Caco-2 (cell line): Measurements from ENCODE around the gene PDE2A. TPM values are rescaled to one million over a fixed set of nuclear protein-coding genes. Genes with fewer than 3 reads are reported as not detected.

Experiments
- BruUV-seq: library from RNA; stranded (reverse); fragments of 400-500 nt; replicated peaks from 2 replicates; lab custom pipeline; 2021; lab: Mats Ljungman, UMichigan
- CTCF ChIA-PET: fragments of 300-600 bp; sonication (Branson Sonifier 250); formaldehyde crosslinking; loops from one replicate; lab custom pipeline; 2022; ENCODE audit warnings: antibody characterized with exemption; lab: Charles Lee
- POLR2A ChIA-PET: fragments of 300-600 bp; sonication (Branson Sonifier 250); formaldehyde crosslinking; loops from one replicate; lab custom pipeline; 2022; ENCODE audit warnings: antibody characterized with exemption; lab: Charles Lee
- DNase-seq, 2 experiments: peaks; one replicate each; pipeline versions ENCODE4 v3.0.0 to v3.0.0-alpha.2; 2020 to 2022
- H3K27me3 ChIP-seq: replicated peaks from 2 replicates; pipeline ENCODE4 v1.6.0; 2011; ENCODE audit warnings: low read length; ENCODE audit not compliant: control insufficient read depth, insufficient read depth
- H3K36me3 ChIP-seq: 2 replicates; pipeline ENCODE4 v1.5.1; 2011; ENCODE audit warnings: low read length; ENCODE audit not compliant: control insufficient read depth, insufficient read depth
- H3K4me1 ChIP-seq: fragments of 250-450 bp; sonication (Bioruptor Pico); 2 replicates; pipeline ENCODE4 v1.5.1; 2020; ENCODE audit warnings: mild to moderate bottlenecking
- H3K4me3 ChIP-seq: 2 replicates; pipeline ENCODE4 v1.5.1; 2011; ENCODE audit warnings: low read depth, mild to moderate bottlenecking, control low read depth, low read length
- H3K9me3 ChIP-seq: fragments of 250-450 bp; sonication (Bioruptor Pico); 2 replicates; pipeline ENCODE4 v1.5.1; 2020; ENCODE audit warnings: mild to moderate bottlenecking, moderate library complexity
- H3K27ac Mint-ChIP-seq: one replicate; pipeline ENCODE4 v1.8.0; 2022; ENCODE audit warnings: mixed read lengths; ENCODE audit not compliant: unreplicated experiment
- H3K27me3 Mint-ChIP-seq: one replicate; pipeline ENCODE4 v1.8.0; 2022; ENCODE audit warnings: mixed read lengths; ENCODE audit not compliant: insufficient read depth, unreplicated experiment
- H3K36me3 Mint-ChIP-seq: one replicate; pipeline ENCODE4 v1.8.0; 2022; ENCODE audit warnings: mild to moderate bottlenecking, mixed read lengths; ENCODE audit not compliant: insufficient read depth, unreplicated experiment
- H3K4me1 Mint-ChIP-seq: one replicate; pipeline ENCODE4 v1.8.0; 2022; ENCODE audit warnings: low read depth, mixed read lengths; ENCODE audit not compliant: unreplicated experiment
- H3K4me3 Mint-ChIP-seq: one replicate; pipeline ENCODE4 v1.8.0; 2022; ENCODE audit warnings: mild to moderate bottlenecking, moderate library complexity, mixed read lengths; ENCODE audit not compliant: unreplicated experiment
- H3K9me3 Mint-ChIP-seq: one replicate; pipeline ENCODE4 v1.8.0; 2022; ENCODE audit warnings: mixed read lengths; ENCODE audit not compliant: unreplicated experiment
- CTCF ChIP-seq, 2 experiments: fragments of 200-600 bp in 1 of 2; IDR thresholded peaks; 1 replicate in 1 of 2; 2 replicates in 1 of 2; pipeline versions ENCODE4 v1.5.1 to v1.8.0; 2011 to 2022; ENCODE audit warnings: antibody characterized with exemption in 1 of 2, control low read depth in 1 of 2, inconsistent platforms in 1 of 2, low read depth in 1 of 2, low read length in 1 of 2, mild to moderate bottlenecking in 1 of 2, moderate library complexity in 1 of 2; ENCODE audit not compliant: insufficient read depth in 1 of 2, severe bottlenecking in 1 of 2, unreplicated experiment in 1 of 2
- intact Hi-C: fragments of 100-400 bp; cut with micrococcal nuclease; formaldehyde crosslinking; loops from one replicate; pipeline ENCODE4 v1.10.0; 2022; ENCODE audit not compliant: unreplicated experiment
- total RNA-seq: library from RNA; stranded (reverse); gene quantifications from 2 replicates; pipeline ENCODE4 v1.2.3, GENCODE V29; 2022

The PDE2A gene
- total RNA-seq, 1 experiment from 2014 or later = 1.4 TPM

- no peak for TF ChIP-seq CTCF (IDR thresholded peaks at IDR 0.05; ENCODE audit: insufficient read depth in 1 of 2, low read depth in 1 of 2, low read length in 1 of 2, severe bottlenecking in 1 of 2, unreplicated experiment in 1 of 2)
- intact Hi-C loops = no loop called here
- H3K9me3 Mint-ChIP-seq = no peaks in the 10 kb centered on the region
- CTCF ChIA-PET = interaction anchor here (0.6 kb wide), 1 partner anchor 19 kb away, joined by 3 read pairs; no protein-coding TSS in a partner anchor
- POLR2A ChIA-PET = no interaction called here
- H3K36me3 Mint-ChIP-seq = peaks cover 30% of the 10 kb centered on the region
- H3K4me3 Mint-ChIP-seq = no peak overlapping the region
- no peak for DNase-seq
- H3K27me3 Mint-ChIP-seq = no peaks in the 10 kb centered on the region
- no peaks in the 10 kb centered on the region for H3K4me1 Mint-ChIP-seq
- H3K4me3 ChIP-seq = no peak overlapping the region
- H3K27me3 ChIP-seq = no peaks in the 10 kb centered on the region
- H3K27ac Mint-ChIP-seq = no peak overlapping the region
- no peaks in the 10 kb centered on the region for H3K4me1 ChIP-seq
- BruUV-seq = no TSS peak
- no peaks in the 10 kb centered on the region for H3K9me3 ChIP-seq
- H3K36me3 ChIP-seq = peaks cover 8% of the 10 kb centered on the region; the same call in 1 of the 2 replicates
These were observed 15.9 kb upstream of the PDE2A start for GRCh38 chr11:72690166-72690565.

- no peak overlapping the region for H3K4me3 Mint-ChIP-seq
- Histone ChIP-seq H3K9me3 (no peaks in the 10 kb centered on the region), H3K36me3 (peaks cover 6% of the 10 kb centered on the region), H3K4me3 (no peak overlapping the region), H3K27me3 (no peaks in the 10 kb centered on the region), H3K4me1 (no peaks in the 10 kb centered on the region)
- peaks cover 24% of the 10 kb centered on the region for H3K36me3 Mint-ChIP-seq
- no peak overlapping the region for H3K27ac Mint-ChIP-seq
- ChIA-PET CTCF (no interaction called here), POLR2A (no interaction called here)
- DNase-seq = no peak
- no TSS peak for BruUV-seq
- H3K9me3 Mint-ChIP-seq = no peaks in the 10 kb centered on the region
- intact Hi-C loops = no loop called here
- no peaks in the 10 kb centered on the region for H3K4me1 Mint-ChIP-seq
- TF ChIP-seq CTCF (IDR thresholded peaks at IDR 0.05; ENCODE audit: insufficient read depth in 1 of 2, low read depth in 1 of 2, low read length in 1 of 2, severe bottlenecking in 1 of 2, unreplicated experiment in 1 of 2) = no peak
- no peaks in the 10 kb centered on the region for H3K27me3 Mint-ChIP-seq
These were observed 14.7 kb upstream of the PDE2A start for GRCh38 chr11:72688929-72689328.

GRCh38 chr11:72688486-72688885 is 14.3 kb upstream of the PDE2A start:
- H3K4me3 Mint-ChIP-seq = no peak overlapping the region
- peaks cover 23% of the 10 kb centered on the region for H3K36me3 Mint-ChIP-seq
- ChIA-PET CTCF (no interaction called here), POLR2A (no interaction called here)
- no TSS peak for BruUV-seq
- no peaks in the 10 kb centered on the region for H3K4me1 Mint-ChIP-seq
- no peaks in the 10 kb centered on the region for H3K27me3 Mint-ChIP-seq
- DNase-seq = no peak
- H3K9me3 Mint-ChIP-seq = no peaks in the 10 kb centered on the region
- no peak overlapping the region for H3K4me3 ChIP-seq
- intact Hi-C loops = no loop called here
- H3K4me1 ChIP-seq = no peaks in the 10 kb centered on the region
- H3K27ac Mint-ChIP-seq = no peak overlapping the region
- H3K27me3 ChIP-seq = no peaks in the 10 kb centered on the region
- H3K9me3 ChIP-seq = no peaks in the 10 kb centered on the region
- no peak for TF ChIP-seq CTCF (IDR thresholded peaks at IDR 0.05; ENCODE audit: insufficient read depth in 1 of 2, low read depth in 1 of 2, low read length in 1 of 2, severe bottlenecking in 1 of 2, unreplicated experiment in 1 of 2)
- H3K36me3 ChIP-seq = peaks cover 6% of the 10 kb centered on the region
